Endodermal cell (in vitro differentiated cells): Measurements from ENCODE around the gene WDR75. TPM values are rescaled to one million over a fixed set of nuclear protein-coding genes. Genes with fewer than 3 reads are reported as not detected.

Experiments used
- DNase-seq: peaks from one replicate; pipeline ENCODE4 v3.0.0-alpha.2; 2017
- H3K27ac ChIP-seq: 2 replicates; pipeline ENCODE4 v1.5.1; 2013; ENCODE audit warnings: mild to moderate bottlenecking, low read depth, low read length, moderate library complexity
- H3K27me3 ChIP-seq: 2 replicates; pipeline ENCODE4 v1.6.1; 2013; ENCODE audit warnings: mild to moderate bottlenecking, low read length, moderate library complexity; ENCODE audit not compliant: insufficient read depth, control insufficient read depth, poor library complexity, severe bottlenecking
- H3K36me3 ChIP-seq: 2 replicates; pipeline ENCODE4 v1.7.0; 2013; ENCODE audit warnings: mild to moderate bottlenecking, low read length, moderate library complexity; ENCODE audit not compliant: control insufficient read depth, insufficient read depth
- H3K4me1 ChIP-seq: one replicate; pipeline ENCODE4 v1.7.0; 2013; ENCODE audit warnings: low read length; ENCODE audit not compliant: control insufficient read depth, insufficient read depth
- H3K4me3 ChIP-seq: 2 replicates; pipeline ENCODE4 v1.5.1; 2013; ENCODE audit warnings: mild to moderate bottlenecking, low read length, moderate library complexity
- H3K9ac ChIP-seq: 2 replicates; pipeline ENCODE4 v1.6.1; 2013; ENCODE audit warnings: mild to moderate bottlenecking, low read length, moderate library complexity; ENCODE audit not compliant: poor library complexity, severe bottlenecking; ENCODE audit errors: extremely low read depth
- H3K9me3 ChIP-seq: 2 replicates; pipeline ENCODE4 v1.6.1; 2013; ENCODE audit warnings: mild to moderate bottlenecking, low read length, moderate library complexity; ENCODE audit not compliant: control insufficient read depth
- H3K27ac Mint-ChIP-seq: 2 replicates; pipeline ENCODE4 v1.8.0; 2020; ENCODE audit warnings: mixed read lengths
- H3K27me3 Mint-ChIP-seq: 2 replicates; pipeline ENCODE4 v1.8.0; 2021; ENCODE audit warnings: mild to moderate bottlenecking, mixed read lengths; ENCODE audit not compliant: insufficient read depth
- H3K36me3 Mint-ChIP-seq: 2 replicates; pipeline ENCODE4 v1.8.0; 2020; ENCODE audit warnings: low read depth, mixed read lengths
- H3K4me1 Mint-ChIP-seq: 2 replicates; pipeline ENCODE4 v1.8.0; 2020; ENCODE audit warnings: mixed read lengths
- H3K4me3 Mint-ChIP-seq: 2 replicates; pipeline ENCODE4 v1.8.0; 2020; ENCODE audit warnings: mild to moderate bottlenecking, moderate library complexity, mixed read lengths
- H3K9me3 Mint-ChIP-seq: 2 replicates; pipeline ENCODE4 v1.8.0; 2020; ENCODE audit warnings: mild to moderate bottlenecking, mixed read lengths
- WGBS, 2 experiments: methylation state at CpG; one replicate each; pipeline versions ENCODE4 v1.1.5 to v1.1.7; 2013; ENCODE audit warnings: missing lambda C conversion rate in 2 of 2, mixed read lengths in 1 of 2; ENCODE audit not compliant: insufficient coverage in 1 of 2, insufficient read length in 1 of 2; 5-methylcytosine and 5-hydroxymethylcytosine counted together
- total RNA-seq, 2 donors: library from RNA; stranded (reverse); fragmentation: NEBNext Ultra II Directional in 1 of 2; extraction: Animal tissue kit (Norgen Biotek cat#: 25700) in 1 of 2; gene quantifications; 2 replicates in 1 of 2; 3 replicates in 1 of 2; pipeline ENCODE4 v1.2.1, GENCODE V29; 2021
- TF ChIP-seq, protein P1 (sequence below): fragments of 200-600 bp; sonication (generic); conservative IDR thresholded peaks from 2 replicates; pipeline ENCODE4 v1.5.0; 2021; ENCODE audit warnings: antibody characterized with exemption, mild to moderate bottlenecking

Gene WDR75
- total RNA-seq, 2 donors from 2014 or later, result 65.8 to 76.2 TPM

GRCh38 chr2:189483980-189484740 lies 42.9 kb downstream of the WDR75 start:
- WGBS, 2 experiments, result 85 to 97% methylated on average over 4 to 10 of the region's 10 CpGs
- H3K27ac Mint-ChIP-seq, result no peak overlapping the region
- H3K4me3 Mint-ChIP-seq, result no peak overlapping the region

GRCh38 chr2:189485146-189485545 lies 43.9 kb downstream of the WDR75 start:
- TF ChIP-seq, protein P1, sequence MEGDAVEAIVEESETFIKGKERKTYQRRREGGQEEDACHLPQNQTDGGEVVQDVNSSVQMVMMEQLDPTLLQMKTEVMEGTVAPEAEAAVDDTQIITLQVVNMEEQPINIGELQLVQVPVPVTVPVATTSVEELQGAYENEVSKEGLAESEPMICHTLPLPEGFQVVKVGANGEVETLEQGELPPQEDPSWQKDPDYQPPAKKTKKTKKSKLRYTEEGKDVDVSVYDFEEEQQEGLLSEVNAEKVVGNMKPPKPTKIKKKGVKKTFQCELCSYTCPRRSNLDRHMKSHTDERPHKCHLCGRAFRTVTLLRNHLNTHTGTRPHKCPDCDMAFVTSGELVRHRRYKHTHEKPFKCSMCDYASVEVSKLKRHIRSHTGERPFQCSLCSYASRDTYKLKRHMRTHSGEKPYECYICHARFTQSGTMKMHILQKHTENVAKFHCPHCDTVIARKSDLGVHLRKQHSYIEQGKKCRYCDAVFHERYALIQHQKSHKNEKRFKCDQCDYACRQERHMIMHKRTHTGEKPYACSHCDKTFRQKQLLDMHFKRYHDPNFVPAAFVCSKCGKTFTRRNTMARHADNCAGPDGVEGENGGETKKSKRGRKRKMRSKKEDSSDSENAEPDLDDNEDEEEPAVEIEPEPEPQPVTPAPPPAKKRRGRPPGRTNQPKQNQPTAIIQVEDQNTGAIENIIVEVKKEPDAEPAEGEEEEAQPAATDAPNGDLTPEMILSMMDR, result no peak
- Histone ChIP-seq H3K4me3 (no peak overlapping the region), H3K27ac (no peak overlapping the region), H3K36me3 (no peaks in the 10 kb centered on the region), H3K27me3 (no peaks in the 10 kb centered on the region), H3K9me3 (no peaks in the 10 kb centered on the region), H3K4me1 (no peaks in the 10 kb centered on the region), H3K9ac (no peak overlapping the region)
- Mint-ChIP-seq H3K36me3 (no peaks in the 10 kb centered on the region), H3K4me3 (no peak overlapping the region), H3K27ac (no peak overlapping the region), H3K27me3 (no peaks in the 10 kb centered on the region), H3K9me3 (no peaks in the 10 kb centered on the region), H3K4me1 (peaks cover 8% of the 10 kb centered on the region)
- 84 to 94% methylated on average over 2 of the region's 2 CpGs for WGBS, 2 experiments
- DNase-seq, result no peak

More at GRCh38 chr2:189483980-189484740, 42.9 kb downstream of the WDR75 start:
- no peak for DNase-seq
- Histone ChIP-seq H3K27ac (no peak overlapping the region), H3K9me3 (no peaks in the 10 kb centered on the region), H3K4me1 (no peaks in the 10 kb centered on the region), H3K27me3 (no peaks in the 10 kb centered on the region), H3K9ac (no peak overlapping the region), H3K36me3 (no peaks in the 10 kb centered on the region), H3K4me3 (no peak overlapping the region)
- no peaks in the 10 kb centered on the region for H3K36me3 Mint-ChIP-seq
- H3K9me3 Mint-ChIP-seq, result no peaks in the 10 kb centered on the region
- TF ChIP-seq, protein P1, result no peak
- H3K27me3 Mint-ChIP-seq, result no peaks in the 10 kb centered on the region
- peaks cover 14% of the 10 kb centered on the region for H3K4me1 Mint-ChIP-seq

GRCh38 chr2:189486237-189486770 lies 45.0 kb downstream of the WDR75 start:
- no peaks in the 10 kb centered on the region for H3K36me3 Mint-ChIP-seq
- Histone ChIP-seq H3K36me3 (no peaks in the 10 kb centered on the region), H3K9me3 (no peaks in the 10 kb centered on the region), H3K27me3 (no peaks in the 10 kb centered on the region), H3K4me1 (no peaks in the 10 kb centered on the region), H3K4me3 (no peak overlapping the region), H3K27ac (no peak overlapping the region), H3K9ac (no peak overlapping the region)
- no peak overlapping the region for H3K27ac Mint-ChIP-seq
- 91 to 94% methylated on average over 5 of the region's 6 CpGs for WGBS, 2 experiments
- H3K27me3 Mint-ChIP-seq, result no peaks in the 10 kb centered on the region
- TF ChIP-seq, protein P1, result no peak
- DNase-seq, result no peak
- H3K9me3 Mint-ChIP-seq, result no peaks in the 10 kb centered on the region
- no peak overlapping the region for H3K4me3 Mint-ChIP-seq
- H3K4me1 Mint-ChIP-seq, result peaks cover 3% of the 10 kb centered on the region
